ENCODE results near the gene PHOSPHO1. TPM values are rescaled to one million over a fixed set of nuclear protein-coding genes. Genes with fewer than 3 reads are reported as not detected.
"Not testable (repeated sequence)": the region's sequence is repeated elsewhere in the genome, so short reads cannot be mapped to it uniquely, and the experiment has no call there.

Gene PHOSPHO1
- total RNA-seq, 2 experiments from 2014 or later, result not detected

GRCh38 chr17:49196520-49196919, 34.1 kb downstream of the PHOSPHO1 start:
- no peak for DNase-seq
- Mint-ChIP-seq H3K4me3 (no peak overlapping the region), H3K27me3 (ENCODE audit: low read depth) (no peaks in the 10 kb centered on the region), H3K36me3 (ENCODE audit: low read depth) (no peaks in the 10 kb centered on the region), H3K9me3 (no peaks in the 10 kb centered on the region), H3K4me1 (ENCODE audit: low read depth) (peaks cover 20% of the 10 kb centered on the region), H3K27ac (no peak overlapping the region)
- intact Hi-C loops (cut with micrococcal nuclease), result loop anchor here (10.0 kb wide), 2 partner anchors 772 to 1092 kb away; partner anchors contain the start of genes CBX1 and SNX11
- CTCF ChIA-PET, result interaction anchor here (0.6 to 1.2 kb wide), 2 partner anchors 16 to 450 kb away, joined by 3 to 4 read pairs; no protein-coding TSS in a partner anchor

GRCh38 chr17:49195751-49196150, 34.8 kb downstream of the PHOSPHO1 start:
- no peaks in the 10 kb centered on the region for H3K36me3 Mint-ChIP-seq (ENCODE audit: low read depth)
- H3K4me1 Mint-ChIP-seq (ENCODE audit: low read depth), result peaks cover 20% of the 10 kb centered on the region
- no peak for DNase-seq
- CTCF ChIA-PET, result interaction anchor here (1.1 to 4.2 kb wide), 3 partner anchors 15 to 29 kb away, joined by 3 to 14 read pairs (median 4); no protein-coding TSS in a partner anchor
- no peak overlapping the region for H3K4me3 Mint-ChIP-seq
- no peaks in the 10 kb centered on the region for H3K27me3 Mint-ChIP-seq (ENCODE audit: low read depth)
- H3K27ac Mint-ChIP-seq, result peak overlapping the region; percentile 51
- no peaks in the 10 kb centered on the region for H3K9me3 Mint-ChIP-seq
- intact Hi-C loops (cut with micrococcal nuclease), result loop anchor here (10.0 kb wide), 2 partner anchors 771 to 1091 kb away; partner anchors contain the start of genes CBX1 and SNX11

GRCh38 chr17:49194297-49194607, 36.3 kb downstream of the PHOSPHO1 start:
- no peak for DNase-seq
- intact Hi-C loops (cut with micrococcal nuclease), result loop anchor here (5.0 to 10.0 kb wide), 5 partner anchors 277 to 1147 kb away; partner anchors contain the start of genes CBX1, NFE2L1 and SNX11
- no peaks in the 10 kb centered on the region for H3K27me3 Mint-ChIP-seq (ENCODE audit: low read depth)
- no peaks in the 10 kb centered on the region for H3K9me3 Mint-ChIP-seq
- H3K4me1 Mint-ChIP-seq (ENCODE audit: low read depth), result peaks cover 20% of the 10 kb centered on the region
- CTCF ChIA-PET, result interaction anchor here (1.2 to 4.2 kb wide), 3 partner anchors 15 to 34 kb away, joined by 3 to 14 read pairs (median 3); no protein-coding TSS in a partner anchor
- H3K27ac Mint-ChIP-seq, result no peak overlapping the region
- peak overlapping the region; percentile 29 for H3K4me3 Mint-ChIP-seq
- H3K36me3 Mint-ChIP-seq (ENCODE audit: low read depth), result no peaks in the 10 kb centered on the region

GRCh38 chr17:49193513-49194296, 36.9 kb downstream of the PHOSPHO1 start:
- peak; percentile 58 for DNase-seq
- intact Hi-C loops (cut with micrococcal nuclease), result loop anchor here (2.0 to 10.0 kb wide), 7 partner anchors 25 to 1146 kb away; partner anchors contain the start of genes CBX1, NFE2L1 and SNX11
- H3K27me3 Mint-ChIP-seq (ENCODE audit: low read depth), result no peaks in the 10 kb centered on the region
- CTCF ChIA-PET, result interaction anchor here (1.2 to 4.2 kb wide), 4 partner anchors 14 to 34 kb away, joined by 3 to 14 read pairs (median 7); no protein-coding TSS in a partner anchor
- no peaks in the 10 kb centered on the region for H3K9me3 Mint-ChIP-seq
- H3K4me3 Mint-ChIP-seq, result peak overlapping the region; percentile 90
- H3K27ac Mint-ChIP-seq, result peak overlapping the region; percentile 98
- peaks cover 20% of the 10 kb centered on the region for H3K4me1 Mint-ChIP-seq (ENCODE audit: low read depth)
- H3K36me3 Mint-ChIP-seq (ENCODE audit: low read depth), result no peaks in the 10 kb centered on the region

GRCh38 chr17:49191917-49192741, 38.5 kb downstream of the PHOSPHO1 start:
- peaks cover 20% of the 10 kb centered on the region for H3K4me1 Mint-ChIP-seq (ENCODE audit: low read depth)

GRCh38 chr17:49191409-49191916, 39.1 kb downstream of the PHOSPHO1 start:
- Mint-ChIP-seq H3K27ac (peak overlapping the region; percentile 98), H3K27me3 (ENCODE audit: low read depth) (no peaks in the 10 kb centered on the region), H3K36me3 (ENCODE audit: low read depth) (no peaks in the 10 kb centered on the region), H3K4me1 (ENCODE audit: low read depth) (peaks cover 20% of the 10 kb centered on the region), H3K9me3 (no peaks in the 10 kb centered on the region), H3K4me3 (peak overlapping the region; percentile 90)
- CTCF ChIA-PET, result interaction anchor here (0.6 to 4.4 kb wide), 4 partner anchors 11 to 53 kb away, joined by 4 to 28 read pairs (median 12); no protein-coding TSS in a partner anchor
- intact Hi-C loops (cut with micrococcal nuclease), result loop anchor here (1.0 to 10.0 kb wide), 6 partner anchors 274 to 1144 kb away; partner anchors contain the start of genes CBX1, NFE2L1 and SNX11
- no peak for DNase-seq

More at GRCh38 chr17:49191917-49192741, 38.5 kb downstream of the PHOSPHO1 start:
- CTCF ChIA-PET, result interaction anchor here (0.6 to 4.4 kb wide), 6 partner anchors 12 to 53 kb away, joined by 3 to 28 read pairs (median 8); no protein-coding TSS in a partner anchor
- Mint-ChIP-seq H3K27ac (peak overlapping the region; percentile 98), H3K9me3 (no peaks in the 10 kb centered on the region), H3K36me3 (ENCODE audit: low read depth) (no peaks in the 10 kb centered on the region), H3K4me3 (peak overlapping the region; percentile 90), H3K27me3 (ENCODE audit: low read depth) (no peaks in the 10 kb centered on the region)
- DNase-seq, result peak; percentile 95
- intact Hi-C loops (cut with micrococcal nuclease), result loop anchor here (1.0 to 10.0 kb wide), 11 partner anchors 18 to 1145 kb away; partner anchors contain the start of genes ABI3, ATP5MC1, CBX1 and GNGT2

GRCh38 chr17:49190932-49191331, 39.7 kb downstream of the PHOSPHO1 start:
- no peak for DNase-seq
- H3K4me3 Mint-ChIP-seq, result no peak overlapping the region
- CTCF ChIA-PET, result interaction anchor here (1.0 to 4.4 kb wide), 3 partner anchors 11 to 37 kb away, joined by 4 to 28 read pairs (median 11); no protein-coding TSS in a partner anchor
- H3K9me3 Mint-ChIP-seq, result peaks cover 3% of the 10 kb centered on the region
- no peak overlapping the region for H3K27ac Mint-ChIP-seq
- intact Hi-C loops (cut with micrococcal nuclease), result loop anchor here (1.0 to 10.0 kb wide), 6 partner anchors 274 to 1144 kb away; partner anchors contain the start of genes CBX1, NFE2L1 and SNX11
- no peaks in the 10 kb centered on the region for H3K27me3 Mint-ChIP-seq (ENCODE audit: low read depth)
- no peaks in the 10 kb centered on the region for H3K36me3 Mint-ChIP-seq (ENCODE audit: low read depth)
- H3K4me1 Mint-ChIP-seq (ENCODE audit: low read depth), result peaks cover 19% of the 10 kb centered on the region

- no peak overlapping the region for H3K4me3 Mint-ChIP-seq
- no peak for DNase-seq
- peaks cover 11% of the 10 kb centered on the region for H3K9me3 Mint-ChIP-seq
- no peaks in the 10 kb centered on the region for H3K4me1 Mint-ChIP-seq (ENCODE audit: low read depth)
- no peak overlapping the region for H3K27ac Mint-ChIP-seq
- CTCF ChIA-PET, result interaction anchor here (3.0 kb wide), 1 partner anchor 40 kb away, joined by 19 read pairs; no protein-coding TSS in a partner anchor
- no peaks in the 10 kb centered on the region for H3K27me3 Mint-ChIP-seq (ENCODE audit: low read depth)
- intact Hi-C loops (cut with micrococcal nuclease), result no loop called here
- H3K36me3 Mint-ChIP-seq (ENCODE audit: low read depth), result peaks cover 1% of the 10 kb centered on the region
Measured at GRCh38 chr17:49187301-49187700, 43.3 kb downstream of the PHOSPHO1 start.

GRCh38 chr17:49185381-49185780, 45.2 kb downstream of the PHOSPHO1 start:
- intact Hi-C loops (cut with micrococcal nuclease); H3K27ac Mint-ChIP-seq: not testable (repeated sequence)
- CTCF ChIA-PET, result interaction anchor here (1.0 to 3.0 kb wide), 3 partner anchors 24 to 42 kb away, joined by 3 to 19 read pairs (median 4); no protein-coding TSS in a partner anchor

GRCh38 chr17:49184522-49184921, 46.1 kb downstream of the PHOSPHO1 start:
- intact Hi-C loops (cut with micrococcal nuclease); H3K4me3 Mint-ChIP-seq; H3K36me3 Mint-ChIP-seq (ENCODE audit: low read depth); H3K27ac Mint-ChIP-seq; H3K27me3 Mint-ChIP-seq (ENCODE audit: low read depth); H3K4me1 Mint-ChIP-seq (ENCODE audit: low read depth); DNase-seq: not testable (repeated sequence)
- H3K9me3 Mint-ChIP-seq, result peaks cover 11% of the 10 kb centered on the region
- CTCF ChIA-PET, result interaction anchor here (3.0 to 6.8 kb wide), 2 partner anchors 42 to 43 kb away, joined by 19 to 117 read pairs; partner anchors contain the start of gene PHOSPHO1

More at GRCh38 chr17:49185381-49185780, 45.2 kb downstream of the PHOSPHO1 start:
- H3K4me1 Mint-ChIP-seq (ENCODE audit: low read depth); H3K36me3 Mint-ChIP-seq (ENCODE audit: low read depth); H3K4me3 Mint-ChIP-seq; H3K27me3 Mint-ChIP-seq (ENCODE audit: low read depth); DNase-seq: not testable (repeated sequence)
- H3K9me3 Mint-ChIP-seq, result peaks cover 11% of the 10 kb centered on the region

- intact Hi-C loops (cut with micrococcal nuclease), result no loop called here
- H3K9me3 Mint-ChIP-seq, result peaks cover 11% of the 10 kb centered on the region
- DNase-seq, result no peak
- no peak overlapping the region for H3K27ac Mint-ChIP-seq
- no peaks in the 10 kb centered on the region for H3K4me1 Mint-ChIP-seq (ENCODE audit: low read depth)
- H3K36me3 Mint-ChIP-seq (ENCODE audit: low read depth), result peaks cover 1% of the 10 kb centered on the region
- CTCF ChIA-PET, result interaction anchor here (0.9 to 6.8 kb wide), 2 partner anchors 44 to 139 kb away, joined by 3 to 117 read pairs; partner anchors contain the start of gene PHOSPHO1
- no peaks in the 10 kb centered on the region for H3K27me3 Mint-ChIP-seq (ENCODE audit: low read depth)
- H3K4me3 Mint-ChIP-seq, result no peak overlapping the region
Measured at GRCh38 chr17:49183801-49184200, 46.8 kb downstream of the PHOSPHO1 start.
